ENCODE results near the gene SARDH. TPM values are rescaled to one million over a fixed set of nuclear protein-coding genes. Genes with fewer than 3 reads are reported as not detected.
A peak's percentile ranks its signal among the peaks of the same experiment; 100 is the strongest.

SARDH gene
- total RNA-seq, 1 donor from 2014 or later: 5.0 TPM

- H3K4me1 Mint-ChIP-seq (ENCODE audit: unreplicated experiment): peaks cover 3% of the 10 kb centered on the region
- no peak overlapping the region for H3K27ac Mint-ChIP-seq (ENCODE audit: unreplicated experiment)
- peaks cover 4% of the 10 kb centered on the region for H3K36me3 Mint-ChIP-seq (ENCODE audit: low read depth, unreplicated experiment)
- H3K27me3 Mint-ChIP-seq (ENCODE audit: unreplicated experiment): peaks cover 4% of the 10 kb centered on the region
- no peak for DNase-seq (ENCODE audit: low spot score)
- TF ChIP-seq, protein P1, sequence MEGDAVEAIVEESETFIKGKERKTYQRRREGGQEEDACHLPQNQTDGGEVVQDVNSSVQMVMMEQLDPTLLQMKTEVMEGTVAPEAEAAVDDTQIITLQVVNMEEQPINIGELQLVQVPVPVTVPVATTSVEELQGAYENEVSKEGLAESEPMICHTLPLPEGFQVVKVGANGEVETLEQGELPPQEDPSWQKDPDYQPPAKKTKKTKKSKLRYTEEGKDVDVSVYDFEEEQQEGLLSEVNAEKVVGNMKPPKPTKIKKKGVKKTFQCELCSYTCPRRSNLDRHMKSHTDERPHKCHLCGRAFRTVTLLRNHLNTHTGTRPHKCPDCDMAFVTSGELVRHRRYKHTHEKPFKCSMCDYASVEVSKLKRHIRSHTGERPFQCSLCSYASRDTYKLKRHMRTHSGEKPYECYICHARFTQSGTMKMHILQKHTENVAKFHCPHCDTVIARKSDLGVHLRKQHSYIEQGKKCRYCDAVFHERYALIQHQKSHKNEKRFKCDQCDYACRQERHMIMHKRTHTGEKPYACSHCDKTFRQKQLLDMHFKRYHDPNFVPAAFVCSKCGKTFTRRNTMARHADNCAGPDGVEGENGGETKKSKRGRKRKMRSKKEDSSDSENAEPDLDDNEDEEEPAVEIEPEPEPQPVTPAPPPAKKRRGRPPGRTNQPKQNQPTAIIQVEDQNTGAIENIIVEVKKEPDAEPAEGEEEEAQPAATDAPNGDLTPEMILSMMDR (IDR thresholded peaks at IDR 0.05; ENCODE audit: unreplicated experiment): no peak
- H3K4me3 Mint-ChIP-seq (ENCODE audit: unreplicated experiment): peak overlapping the region; percentile 33
- H3K9me3 Mint-ChIP-seq (ENCODE audit: unreplicated experiment): no peaks in the 10 kb centered on the region
Observed at GRCh38 chr9:133733796-133734533, 4.2 kb downstream of the SARDH start.

DNA sequence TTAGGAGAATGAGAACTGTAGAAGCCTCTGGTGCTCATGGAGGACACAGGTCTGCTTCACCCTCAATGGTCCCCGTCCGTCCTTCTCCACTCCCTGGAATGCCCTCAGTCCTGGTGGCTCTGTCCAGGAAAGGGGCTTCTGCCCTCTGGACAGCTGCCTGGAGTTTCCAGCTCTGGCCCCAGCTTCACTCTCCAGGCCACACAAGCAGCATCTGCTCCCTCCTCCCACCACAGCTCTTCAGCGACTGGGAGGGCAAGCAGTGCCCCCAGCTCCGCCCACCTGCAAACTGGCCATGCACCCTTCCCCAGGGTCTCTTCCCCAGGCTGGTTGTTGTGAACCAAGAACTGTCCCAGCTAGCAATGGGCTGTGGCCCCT is 4.7 kb downstream of the SARDH start:
- TF ChIP-seq, protein P1 (IDR thresholded peaks at IDR 0.05; ENCODE audit: unreplicated experiment): no peak
- DNase-seq (ENCODE audit: low spot score): no peak
- H3K36me3 Mint-ChIP-seq (ENCODE audit: low read depth, unreplicated experiment): peaks cover 4% of the 10 kb centered on the region
- H3K27me3 Mint-ChIP-seq (ENCODE audit: unreplicated experiment): peaks cover 6% of the 10 kb centered on the region
- H3K4me3 Mint-ChIP-seq (ENCODE audit: unreplicated experiment): no peak overlapping the region
- H3K9me3 Mint-ChIP-seq (ENCODE audit: unreplicated experiment): no peaks in the 10 kb centered on the region
- H3K27ac Mint-ChIP-seq (ENCODE audit: unreplicated experiment): no peak overlapping the region
- H3K4me1 Mint-ChIP-seq (ENCODE audit: unreplicated experiment): peaks cover 3% of the 10 kb centered on the region

DNA sequence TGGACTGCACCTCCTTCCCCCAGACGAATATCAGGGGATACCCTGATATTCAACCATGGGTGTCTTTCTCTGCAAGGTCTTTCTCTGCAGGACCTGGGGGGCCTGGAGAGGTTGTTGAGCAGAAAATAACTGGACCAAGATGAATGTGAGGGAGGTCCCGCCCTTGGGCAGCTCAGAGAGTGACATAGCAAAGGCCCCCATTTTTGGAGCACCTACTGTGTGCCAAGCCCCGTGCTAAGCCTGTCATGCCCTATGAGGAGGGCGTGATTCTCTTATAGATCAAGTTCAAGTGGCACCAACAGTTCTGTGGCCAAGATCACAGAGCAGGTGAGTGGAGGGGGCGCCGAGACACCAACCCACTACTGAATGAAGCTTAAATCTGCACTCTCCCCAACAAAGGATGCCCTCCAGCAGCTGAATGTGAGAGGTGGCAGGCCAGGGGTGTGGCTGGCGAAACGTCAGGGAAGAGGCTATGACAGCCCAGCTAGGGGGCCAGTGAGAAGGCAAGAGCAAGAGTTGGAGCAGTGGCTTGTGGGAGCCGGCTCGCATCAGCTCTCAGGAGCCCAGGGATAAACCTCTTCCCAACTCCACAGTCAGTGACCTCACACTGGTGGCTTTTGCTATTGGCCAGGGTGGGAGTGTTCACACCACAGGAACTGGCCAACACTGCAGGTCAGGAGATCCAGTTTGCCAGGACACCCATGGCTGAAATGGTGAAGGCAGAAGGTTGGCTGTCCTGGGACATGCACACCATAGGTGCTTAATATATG is 5.3 kb downstream of the SARDH start:
- Mint-ChIP-seq H3K4me1 (ENCODE audit: unreplicated experiment) (peaks cover 3% of the 10 kb centered on the region), H3K4me3 (ENCODE audit: unreplicated experiment) (peak overlapping the region; percentile 62), H3K27me3 (ENCODE audit: unreplicated experiment) (peaks cover 6% of the 10 kb centered on the region), H3K27ac (ENCODE audit: unreplicated experiment) (no peak overlapping the region), H3K9me3 (ENCODE audit: unreplicated experiment) (no peaks in the 10 kb centered on the region), H3K36me3 (ENCODE audit: low read depth, unreplicated experiment) (peaks cover 4% of the 10 kb centered on the region)
- DNase-seq (ENCODE audit: low spot score): no peak
- TF ChIP-seq, protein P1 (IDR thresholded peaks at IDR 0.05; ENCODE audit: unreplicated experiment): no peak

DNA sequence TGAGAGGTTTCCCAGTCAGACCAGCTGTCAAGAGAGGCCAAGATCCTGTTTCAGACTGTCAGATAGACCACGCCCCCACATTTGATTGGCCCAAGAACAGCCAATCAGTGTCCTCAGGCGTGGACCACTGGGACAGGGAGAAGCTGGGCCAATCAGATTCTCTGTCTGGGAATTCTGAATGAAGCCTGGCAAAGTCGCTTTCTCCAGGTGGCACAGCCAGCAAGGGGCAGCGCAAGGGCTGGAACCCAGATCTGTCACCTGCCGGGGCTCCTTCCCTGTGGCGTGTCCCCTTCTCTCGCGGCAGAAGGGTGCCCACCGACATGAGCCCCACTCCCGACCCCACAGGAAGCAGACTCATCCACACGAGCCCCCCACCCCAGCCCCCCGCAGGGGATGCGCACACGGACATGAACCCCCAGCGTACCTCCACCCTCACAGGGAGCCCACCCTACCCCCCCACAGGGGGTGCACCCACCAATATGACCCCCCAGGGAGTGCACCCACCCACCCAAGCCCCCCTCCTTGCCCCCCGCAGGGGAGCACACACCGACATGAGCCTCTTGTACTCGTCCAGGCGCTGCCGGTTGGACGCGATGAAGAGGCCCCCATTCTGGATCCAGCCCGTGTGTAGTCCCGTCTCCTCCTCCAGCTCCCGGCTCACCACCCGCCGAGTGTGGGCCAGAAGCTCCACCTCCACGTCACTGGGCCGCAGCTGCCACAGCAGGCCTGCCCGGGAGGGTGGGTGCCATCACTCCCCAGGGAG is 6.1 kb downstream of the SARDH start:
- Mint-ChIP-seq H3K27ac (ENCODE audit: unreplicated experiment) (no peak overlapping the region), H3K36me3 (ENCODE audit: low read depth, unreplicated experiment) (peaks cover 4% of the 10 kb centered on the region), H3K4me1 (ENCODE audit: unreplicated experiment) (peaks cover 3% of the 10 kb centered on the region), H3K27me3 (ENCODE audit: unreplicated experiment) (peaks cover 6% of the 10 kb centered on the region), H3K9me3 (ENCODE audit: unreplicated experiment) (no peaks in the 10 kb centered on the region), H3K4me3 (ENCODE audit: unreplicated experiment) (no peak overlapping the region)
- no peak for DNase-seq (ENCODE audit: low spot score)
- TF ChIP-seq, protein P1 (IDR thresholded peaks at IDR 0.05; ENCODE audit: unreplicated experiment): no peak
